GM19463 (cell line): ENCODE results near the gene CAGE1.
"Not testable (repeated sequence)": the region's sequence is repeated elsewhere in the genome, so short reads cannot be mapped to it uniquely, and the experiment has no call there.

ENCODE experiments used
- ATAC-seq: cut with Tn5 transposase; IDR thresholded peaks from one replicate; pipeline ENCODE4 v1.9.1; 2021; ENCODE audit warnings: mild to moderate bottlenecking, moderate library complexity; ENCODE audit not compliant: unreplicated experiment

CAGE1 gene

GRCh38 chr6:7341271-7341670, 48.3 kb downstream of the CAGE1 start:
- ATAC-seq, result no peak

- ATAC-seq, result not testable (repeated sequence)
Observed at GRCh38 chr6:7339007-7339732, 50.4 kb downstream of the CAGE1 start.

GRCh38 chr6:7338031-7338430, 51.5 kb downstream of the CAGE1 start:
- ATAC-seq, result no peak

- ATAC-seq, result no peak
Observed at GRCh38 chr6:7335519-7335918, 54.0 kb downstream of the CAGE1 start.

GRCh38 chr6:7334685-7335084, 54.9 kb downstream of the CAGE1 start:
- no peak for ATAC-seq

- no peak for ATAC-seq
Observed at GRCh38 chr6:7332090-7332745, 57.3 kb downstream of the CAGE1 start.

GRCh38 chr6:7331452-7331851, 58.1 kb downstream of the CAGE1 start:
- no peak for ATAC-seq

- no peak for ATAC-seq
Observed at GRCh38 chr6:7328243-7328642, 61.3 kb downstream of the CAGE1 start.

GRCh38 chr6:7325750-7326149, 63.8 kb downstream of the CAGE1 start:
- no peak for ATAC-seq

- peak; percentile 62 for ATAC-seq
Observed at GRCh38 chr6:7324520-7324919, 65.0 kb downstream of the CAGE1 start.

- no peak for ATAC-seq
Observed at GRCh38 chr6:7323074-7323473, 66.5 kb downstream of the CAGE1 start.

- not testable (repeated sequence) for ATAC-seq
Observed at GRCh38 chr6:7321866-7322265, 67.7 kb downstream of the CAGE1 start.

GRCh38 chr6:7319406-7319805, 70.1 kb downstream of the CAGE1 start:
- not testable (repeated sequence) for ATAC-seq

- no peak for ATAC-seq
Observed at GRCh38 chr6:7317538-7317937, 72.0 kb downstream of the CAGE1 start.

- no peak for ATAC-seq
Observed at GRCh38 chr6:7316658-7317533, 72.6 kb downstream of the CAGE1 start.

GRCh38 chr6:7315948-7316365, 73.6 kb downstream of the CAGE1 start:
- no peak for ATAC-seq

- ATAC-seq, result not testable (repeated sequence)
Observed at GRCh38 chr6:7315087-7315947, 74.2 kb downstream of the CAGE1 start.

GRCh38 chr6:7314414-7314813, 75.1 kb downstream of the CAGE1 start:
- ATAC-seq, result no peak

- ATAC-seq, result no peak
Observed at GRCh38 chr6:7313505-7314165, 75.9 kb downstream of the CAGE1 start.
